Astrocyte of the cerebellum (primary cell): Measurements from ENCODE around the gene SPOCD1.

Experiments
- DNase-seq: peaks from one replicate; pipeline ENCODE4 v3.0.0-alpha.2; 2011; ENCODE audit warnings: low read depth
- H3K4me3 ChIP-seq: 2 replicates; pipeline ENCODE4 v1.5.1; 2011; ENCODE audit warnings: mild to moderate bottlenecking, low read depth, low read length, moderate library complexity
- CTCF ChIP-seq: IDR thresholded peaks from 2 replicates; pipeline ENCODE4 v1.5.1; 2012; ENCODE audit warnings: low read length, low read depth, moderate library complexity, mild to moderate bottlenecking; ENCODE audit errors: missing control alignments
- in situ Hi-C: cut with HindIII; loops from 2 replicates; pipeline ENCODE4 v1.10.0; 2017; ENCODE audit warnings: low sequenced_read_pairs

SPOCD1 gene

GRCh38 chr1:31856140-31856539 lies 40.3 kb upstream of the SPOCD1 start:
- TF ChIP-seq CTCF = no peak
- in situ Hi-C loops = no loop called here
- no peak overlapping the region for H3K4me3 ChIP-seq
- DNase-seq = no peak

DNA sequence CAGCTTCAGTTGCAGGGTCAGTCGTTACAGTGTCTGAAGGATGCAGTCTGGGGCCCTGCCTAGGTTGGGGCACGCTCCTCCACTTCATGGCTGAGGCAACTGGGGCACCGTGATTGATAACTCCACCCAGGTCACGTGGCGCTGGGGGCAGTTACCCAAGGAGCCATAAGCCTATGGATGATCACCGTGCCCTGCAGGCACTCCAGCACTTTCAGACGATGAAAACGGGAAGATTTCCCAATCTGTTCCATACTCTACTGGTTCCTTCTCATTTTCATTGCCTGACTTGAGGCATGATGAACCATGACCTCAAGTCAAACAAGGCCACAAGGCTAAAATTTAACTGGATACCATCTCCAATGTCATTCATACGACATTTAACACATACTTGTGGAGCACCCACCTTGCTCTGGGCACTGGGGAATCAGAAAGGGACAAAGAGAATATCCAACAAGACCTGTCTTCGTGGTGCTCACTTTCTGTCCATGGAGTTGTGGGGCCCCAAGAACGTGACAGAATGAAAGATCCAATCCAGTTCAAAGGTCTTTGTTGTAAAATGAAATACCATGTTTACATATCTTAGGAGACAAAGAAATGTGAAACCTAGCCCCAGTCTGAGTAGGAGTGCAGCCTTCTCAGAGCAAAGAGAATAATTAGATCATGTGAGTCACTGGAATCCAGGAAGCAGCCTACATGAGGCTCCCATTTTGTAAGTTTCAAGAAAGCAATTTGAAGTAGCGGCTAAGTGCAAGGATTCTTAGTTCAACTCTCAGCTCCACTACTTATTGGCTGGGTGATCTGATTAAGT lies 39.4 kb upstream of the SPOCD1 start:
- in situ Hi-C loops = no loop called here
- no peak for DNase-seq
- no peak overlapping the region for H3K4me3 ChIP-seq
- no peak for TF ChIP-seq CTCF

DNA sequence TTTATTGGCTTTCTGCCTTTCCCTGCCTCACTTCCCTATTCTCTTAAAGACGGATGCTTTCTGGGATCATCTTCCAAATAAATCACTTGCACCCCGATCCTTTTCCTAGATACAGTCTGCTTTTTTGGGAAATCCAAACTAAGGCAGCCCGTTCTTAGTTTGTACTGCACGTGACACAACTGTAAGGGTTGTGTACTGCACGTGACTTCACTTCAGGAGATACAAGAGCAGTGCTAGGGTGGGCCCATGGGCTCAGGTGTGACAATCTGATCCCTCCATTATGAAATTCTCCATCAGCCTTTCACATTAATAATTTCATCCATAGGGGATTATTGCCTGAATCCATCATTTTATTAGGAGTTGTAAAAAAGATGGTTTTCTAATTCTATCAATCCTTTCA lies 33.8 kb upstream of the SPOCD1 start:
- no peak for TF ChIP-seq CTCF
- no peak overlapping the region for H3K4me3 ChIP-seq
- in situ Hi-C loops = no loop called here
- no peak for DNase-seq

DNA sequence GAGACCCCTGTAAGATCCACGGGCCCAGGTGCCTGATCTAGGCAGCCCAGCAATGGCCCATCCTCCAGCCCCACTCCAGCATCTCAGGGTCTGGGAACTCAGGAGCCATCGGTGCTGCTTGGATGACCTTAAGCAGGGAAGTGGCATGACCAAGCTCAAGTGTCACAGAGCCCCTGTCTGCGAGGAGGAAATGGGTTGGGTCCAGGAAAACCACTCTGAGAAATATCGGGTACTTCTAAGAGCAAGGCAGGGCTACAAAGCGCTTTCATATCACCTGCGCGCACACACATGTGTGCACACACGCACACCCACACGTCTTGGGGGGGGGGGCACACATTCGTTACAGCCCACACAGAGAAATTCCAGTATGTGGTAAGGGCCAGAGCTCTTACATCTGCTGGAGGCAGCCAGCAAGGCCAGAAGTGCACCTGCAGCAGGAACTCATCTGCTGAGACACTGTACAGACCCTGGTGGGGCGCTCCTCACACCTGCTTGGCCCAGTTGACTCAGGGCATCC lies 32.6 kb upstream of the SPOCD1 start:
- H3K4me3 ChIP-seq = no peak overlapping the region
- TF ChIP-seq CTCF = no peak
- DNase-seq = no peak
- in situ Hi-C loops = no loop called here

DNA sequence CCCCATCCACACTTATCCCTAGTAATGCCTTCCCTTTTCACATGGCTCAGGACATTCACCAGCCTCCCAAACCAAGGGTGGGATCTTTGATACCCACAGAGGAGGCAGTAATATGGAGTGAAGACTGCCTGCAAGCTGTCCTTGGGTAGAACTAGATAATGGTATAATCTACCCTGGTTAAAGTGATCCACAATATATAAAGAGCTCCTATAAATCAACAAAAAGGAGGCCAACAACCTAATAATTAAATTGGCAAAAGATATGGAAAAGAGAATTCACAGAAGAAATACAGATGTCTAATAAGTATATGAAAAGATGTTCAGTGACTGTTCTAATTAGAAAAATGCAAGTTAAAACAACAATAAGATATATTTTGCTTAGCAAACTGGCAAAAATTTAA lies 30.7 kb upstream of the SPOCD1 start:
- no peak for DNase-seq
- in situ Hi-C loops = no loop called here
- TF ChIP-seq CTCF = no peak
- no peak overlapping the region for H3K4me3 ChIP-seq

- no peak for TF ChIP-seq CTCF
- in situ Hi-C loops = no loop called here
- no peak for DNase-seq
These were observed 27.7 kb upstream of the SPOCD1 start for GRCh38 chr1:31843506-31843905.

More at GRCh38 chr1:31843506-31843905, 27.7 kb upstream of the SPOCD1 start:
- H3K4me3 ChIP-seq = no peak overlapping the region
